GM19463 (cell line): ENCODE data around the gene GRPR.
A peak's percentile ranks its signal among the peaks of the same experiment; 100 is the strongest.
"Not testable (repeated sequence)": the region's sequence is repeated elsewhere in the genome, so short reads cannot be mapped to it uniquely, and the experiment has no call there.

Experiments used
- ATAC-seq: cut with Tn5 transposase; IDR thresholded peaks from one replicate; pipeline ENCODE4 v1.9.1; 2021; ENCODE audit warnings: mild to moderate bottlenecking, moderate library complexity; ENCODE audit not compliant: unreplicated experiment

The GRPR gene

GRCh38 chrX:16175329-16176061, 52.1 kb downstream of the GRPR start:
- ATAC-seq, result no peak

- no peak for ATAC-seq
These were observed 53.9 kb downstream of the GRPR start for GRCh38 chrX:16177260-16177659.

GRCh38 chrX:16183843-16184242, 60.5 kb downstream of the GRPR start:
- ATAC-seq, result not testable (repeated sequence)

- ATAC-seq, result peak; percentile 99
These were observed 62.4 kb downstream of the GRPR start for GRCh38 chrX:16185725-16186136.

- ATAC-seq, result no peak
These were observed 63.1 kb downstream of the GRPR start for GRCh38 chrX:16186380-16187007.

GRCh38 chrX:16187024-16187760, 63.8 kb downstream of the GRPR start:
- ATAC-seq, result no peak

- no peak for ATAC-seq
These were observed 65.3 kb downstream of the GRPR start for GRCh38 chrX:16188687-16189086.

GRCh38 chrX:16191605-16192004, 68.2 kb downstream of the GRPR start:
- ATAC-seq, result no peak

GRCh38 chrX:16196829-16197228, 73.5 kb downstream of the GRPR start:
- no peak for ATAC-seq

- no peak for ATAC-seq
These were observed 76.0 kb downstream of the GRPR start for GRCh38 chrX:16199343-16199742.

GRCh38 chrX:16202943-16203342, 79.6 kb downstream of the GRPR start:
- ATAC-seq, result no peak
